Naive B cell (primary cell): ENCODE measurements around the gene SLC39A6. TPM values are rescaled to one million over a fixed set of nuclear protein-coding genes. Genes with fewer than 3 reads are reported as not detected.
"Not testable (repeated sequence)": the region's sequence is repeated elsewhere in the genome, so short reads cannot be mapped to it uniquely, and the experiment has no call there.

ENCODE experiments used
- ATAC-seq, 2 donors: fragments of 150-1000 bp; cut with Tn5 transposase; 2 replicates each; pipeline ENCODE4 v1.10.0; 2021; ENCODE audit warnings: low read depth in 2 of 2, mild to moderate bottlenecking in 2 of 2, moderate library complexity in 2 of 2
- DNase-seq: peaks from one replicate; pipeline ENCODE4 v3.0.0; 2022
- H3K27ac Mint-ChIP-seq, 6 donors: one replicate each; pipeline ENCODE4 v1.8.0; 2020 to 2022; ENCODE audit warnings: mild to moderate bottlenecking in 6 of 6, mixed read lengths in 6 of 6, moderate library complexity in 5 of 6, inconsistent platforms in 2 of 6
- H3K27me3 Mint-ChIP-seq, 3 donors: one replicate each; pipeline ENCODE4 v1.8.0; 2021 to 2022; ENCODE audit warnings: mixed read lengths in 3 of 3, mild to moderate bottlenecking in 1 of 3
- H3K36me3 Mint-ChIP-seq, 2 donors: one replicate each; pipeline ENCODE4 v1.8.0; 2020 to 2022; ENCODE audit warnings: mixed read lengths in 2 of 2, inconsistent platforms in 1 of 2, mild to moderate bottlenecking in 1 of 2
- H3K4me1 Mint-ChIP-seq, 3 donors: one replicate each; pipeline ENCODE4 v1.8.0; 2020 to 2022; ENCODE audit warnings: mixed read lengths in 3 of 3, inconsistent platforms in 1 of 3, mild to moderate bottlenecking in 1 of 3, moderate library complexity in 1 of 3
- H3K4me3 Mint-ChIP-seq, 8 donors: one replicate each; pipeline ENCODE4 v1.8.0; 2020 to 2022; ENCODE audit warnings: mild to moderate bottlenecking in 8 of 8, mixed read lengths in 8 of 8, moderate library complexity in 8 of 8, inconsistent platforms in 2 of 8
- H3K9me3 Mint-ChIP-seq, 7 donors: one replicate each; pipeline ENCODE4 v1.8.0; 2020 to 2022; ENCODE audit warnings: mixed read lengths in 7 of 7, mild to moderate bottlenecking in 5 of 7, inconsistent platforms in 2 of 7, moderate library complexity in 1 of 7
- polyA plus RNA-seq, 6 donors: library from polyadenylated mRNA; unstranded; fragments of 300-500 nt; fragmentation: Illumina TruSeq; gene quantifications; one replicate each; pipeline ENCODE4 v1.2.3, GENCODE V29; 2021; ENCODE audit warnings: low read depth in 6 of 6

Gene SLC39A6
- polyA plus RNA-seq, 6 donors from 2014 or later: 24.1 to 34.4 (median 32.0) TPM

GRCh38 chr18:36083729-36084128 is 45.4 kb downstream of the SLC39A6 start:
- Mint-ChIP-seq H3K27ac (peak overlapping the region in 3 of 6 donors; percentile 21 to 82 (median 71)), H3K4me1 (peaks cover 20 to 30% (median 22%) of the 10 kb centered on the region in 3 donors), H3K27me3 (no peaks in the 10 kb centered on the region), H3K4me3 (peak overlapping the region in 2 of 8 donors; percentile 13 to 65), H3K36me3 (no peaks in the 10 kb centered on the region), H3K9me3 (peaks cover 0 to 19% (median 12%) of the 10 kb centered on the region in 7 donors)
- ATAC-seq (peak; percentile 80 to 92), DNase-seq (peak; percentile 51)

GRCh38 chr18:36081118-36081517 is 48.0 kb downstream of the SLC39A6 start:
- H3K27me3 Mint-ChIP-seq, H3K36me3 Mint-ChIP-seq, DNase-seq, ATAC-seq, H3K4me3 Mint-ChIP-seq: not testable (repeated sequence)
- Mint-ChIP-seq H3K27ac (peak overlapping the region in 1 of 6 donors; percentile 20), H3K4me1 (peaks cover 20 to 25% (median 22%) of the 10 kb centered on the region in 3 donors), H3K9me3 (peaks cover 0 to 19% (median 12%) of the 10 kb centered on the region in 7 donors)

- no peak for ATAC-seq
- Mint-ChIP-seq H3K4me1 (peaks cover 14 to 28% (median 17%) of the 10 kb centered on the region in 3 donors), H3K27ac (no peak overlapping the region), H3K4me3 (no peak overlapping the region), H3K9me3 (peaks cover 0 to 19% (median 12%) of the 10 kb centered on the region in 7 donors), H3K27me3 (no peaks in the 10 kb centered on the region), H3K36me3 (no peaks in the 10 kb centered on the region)
- no peak for DNase-seq
These were observed 50.2 kb downstream of the SLC39A6 start for GRCh38 chr18:36078751-36079529.

- peaks cover 6 to 18% (median 7%) of the 10 kb centered on the region in 3 donors for H3K4me1 Mint-ChIP-seq
- not testable (repeated sequence) for H3K27me3 Mint-ChIP-seq, H3K36me3 Mint-ChIP-seq, DNase-seq, ATAC-seq, H3K4me3 Mint-ChIP-seq, H3K27ac Mint-ChIP-seq
- H3K9me3 Mint-ChIP-seq: peaks cover 0 to 19% (median 12%) of the 10 kb centered on the region in 7 donors
These were observed 51.4 kb downstream of the SLC39A6 start for GRCh38 chr18:36077764-36078163.

- peak; percentile 71 to 78 for ATAC-seq
- Mint-ChIP-seq H3K27me3 (no peaks in the 10 kb centered on the region), H3K4me1 (peaks cover 0 to 11% (median 0%) of the 10 kb centered on the region in 3 donors), H3K9me3 (peaks cover 0 to 12% (median 8%) of the 10 kb centered on the region in 7 donors), H3K36me3 (no peaks in the 10 kb centered on the region), H3K4me3 (peak overlapping the region in 1 of 8 donors; percentile 15), H3K27ac (peak overlapping the region in 1 of 6 donors; percentile 32)
- DNase-seq: no peak
These were observed 53.1 kb downstream of the SLC39A6 start for GRCh38 chr18:36075862-36076587.

- Mint-ChIP-seq H3K4me1 (peaks cover 0 to 11% (median 0%) of the 10 kb centered on the region in 3 donors), H3K9me3 (peaks cover 0 to 5% (median 0%) of the 10 kb centered on the region in 7 donors), H3K4me3 (no peak overlapping the region), H3K27ac (no peak overlapping the region), H3K27me3 (peaks cover 0 to 9% (median 6%) of the 10 kb centered on the region in 3 donors), H3K36me3 (no peaks in the 10 kb centered on the region)
- ATAC-seq (no peak), DNase-seq (no peak)
These were observed 54.7 kb downstream of the SLC39A6 start for GRCh38 chr18:36074435-36074834.

- no peak for DNase-seq
- H3K27me3 Mint-ChIP-seq: peaks cover 0 to 9% (median 6%) of the 10 kb centered on the region in 3 donors
- H3K4me3 Mint-ChIP-seq: no peak overlapping the region
- H3K4me1 Mint-ChIP-seq: peaks cover 0 to 11% (median 0%) of the 10 kb centered on the region in 3 donors
- peaks cover 0 to 2% (median 0%) of the 10 kb centered on the region in 7 donors for H3K9me3 Mint-ChIP-seq
- no peak overlapping the region for H3K27ac Mint-ChIP-seq
- H3K36me3 Mint-ChIP-seq: no peaks in the 10 kb centered on the region
- no peak for ATAC-seq
These were observed 55.5 kb downstream of the SLC39A6 start for GRCh38 chr18:36073676-36074075.

- H3K4me3 Mint-ChIP-seq, ATAC-seq, H3K27me3 Mint-ChIP-seq, H3K9me3 Mint-ChIP-seq, DNase-seq, H3K27ac Mint-ChIP-seq, H3K36me3 Mint-ChIP-seq: not testable (repeated sequence)
- H3K4me1 Mint-ChIP-seq: peaks cover 4 to 16% (median 4%) of the 10 kb centered on the region in 3 donors
These were observed 56.7 kb downstream of the SLC39A6 start for GRCh38 chr18:36072406-36072805.

- peaks cover 23 to 41% (median 41%) of the 10 kb centered on the region in 3 donors for H3K4me1 Mint-ChIP-seq
These were observed 61.8 kb downstream of the SLC39A6 start, which contains the start of gene RPRD1A for GRCh38 chr18:36067055-36067957. Gene RPRD1A, minus strand, starts transcription at chr18:36067559. Its CDS starts 155 bp downstream, at chr18:36067404.

GRCh38 chr18:36066686-36067054 is 62.5 kb downstream of the SLC39A6 start:
- H3K4me1 Mint-ChIP-seq: peaks cover 24 to 44% (median 43%) of the 10 kb centered on the region in 3 donors

More at GRCh38 chr18:36067055-36067957, 61.8 kb downstream of the SLC39A6 start, which contains the start of gene RPRD1A:
- Mint-ChIP-seq H3K27me3 (peaks cover 0 to 9% (median 6%) of the 10 kb centered on the region in 3 donors), H3K4me3 (peak within 1 kb of the TSS; percentile 88 to 97 (median 96)), H3K27ac (peak within 1 kb of the TSS; percentile 93 to 96 (median 94)), H3K36me3 (no peaks in the 10 kb centered on the region), H3K9me3 (peaks cover 0 to 2% (median 0%) of the 10 kb centered on the region in 7 donors)
- ATAC-seq (peak; percentile 89 to 90), DNase-seq (peak; percentile 98)

GRCh38 chr18:36066001-36066400 is 63.1 kb downstream of the SLC39A6 start:
- H3K4me1 Mint-ChIP-seq: peaks cover 31 to 51% (median 50%) of the 10 kb centered on the region in 3 donors

More at GRCh38 chr18:36066686-36067054, 62.5 kb downstream of the SLC39A6 start:
- ATAC-seq (no peak), DNase-seq (no peak)
- Mint-ChIP-seq H3K4me3 (peak overlapping the region; percentile 88 to 97 (median 96)), H3K27me3 (peaks cover 0 to 9% (median 6%) of the 10 kb centered on the region in 3 donors), H3K9me3 (peaks cover 0 to 2% (median 0%) of the 10 kb centered on the region in 7 donors), H3K36me3 (no peaks in the 10 kb centered on the region), H3K27ac (peak overlapping the region; percentile 90 to 96 (median 94))

GRCh38 chr18:36064809-36065079 is 64.4 kb downstream of the SLC39A6 start:
- H3K27ac Mint-ChIP-seq: peak overlapping the region in 1 of 6 donors; percentile 82
- not testable (repeated sequence) for H3K36me3 Mint-ChIP-seq, DNase-seq, ATAC-seq, H3K27me3 Mint-ChIP-seq, H3K9me3 Mint-ChIP-seq
- H3K4me3 Mint-ChIP-seq: peak overlapping the region in 6 of 8 donors; percentile 16 to 97 (median 63)
- H3K4me1 Mint-ChIP-seq: peaks cover 39 to 63% (median 60%) of the 10 kb centered on the region in 3 donors

More at GRCh38 chr18:36066001-36066400, 63.1 kb downstream of the SLC39A6 start:
- Mint-ChIP-seq H3K27me3 (peaks cover 0 to 9% (median 6%) of the 10 kb centered on the region in 3 donors), H3K4me3 (peak overlapping the region; percentile 57 to 97 (median 96)), H3K27ac (peak overlapping the region in 4 of 6 donors; percentile 41 to 93 (median 46)), H3K36me3 (no peaks in the 10 kb centered on the region), H3K9me3 (peaks cover 0 to 2% (median 0%) of the 10 kb centered on the region in 7 donors)
- ATAC-seq (no peak), DNase-seq (no peak)
